GM12878 (cell line): ENCODE data around the gene ASB3. TPM values are rescaled to one million over a fixed set of nuclear protein-coding genes. Genes with fewer than 3 reads are reported as not detected.

Experiments
- ATAC-seq: fragments of 200-7000 bp; cut with Tn5 transposase; 3 replicates; pipeline ENCODE4 v1.9.1; 2020; ENCODE audit warnings: mild to moderate bottlenecking, moderate library complexity
- BruUV-seq: library from RNA; stranded (reverse); fragments of 400-500 nt; replicated peaks from 2 replicates; lab custom pipeline; 2021; lab: Mats Ljungman, UMichigan
- CTCF ChIA-PET: fragments of 300-600 bp; sonication (Branson Sonifier 250); formaldehyde crosslinking; extraction: SDS; loops from one replicate; lab custom pipeline; 2021; ENCODE audit warnings: inconsistent platforms; lab: Yijun Ruan, JAX
- POLR2A ChIA-PET: fragments of 350-600 bp; formaldehyde crosslinking; extraction: SDS; loops from one replicate; lab custom pipeline; 2021; ENCODE audit warnings: inconsistent platforms; lab: Charles Lee
- RAD21 ChIA-PET: fragments of 300-600 bp; sonication (Branson Sonifier 250); formaldehyde crosslinking; loops from one replicate; lab custom pipeline; 2023; ENCODE audit warnings: antibody characterized with exemption; ENCODE audit not compliant: unreplicated experiment; lab: Charles Lee
- SMC1A ChIA-PET: fragments of 300-600 bp; sonication (Branson Sonifier 250); formaldehyde crosslinking; loops from one replicate; lab custom pipeline; 2023; ENCODE audit not compliant: unreplicated experiment, uncharacterized antibody; lab: Charles Lee
- DNase-seq: peaks from one replicate; pipeline ENCODE4 v3.0.0-alpha.2; 2011; ENCODE audit warnings: low read depth, low spot score
- FAIRE-seq: peaks from 3 replicates; lab custom pipeline; 2011; peaks lifted over from hg19 to GRCh38; lab: Jason Lieb, UNC
- H2AFZ ChIP-seq: 2 replicates; pipeline ENCODE4 v1.6.0; 2011; ENCODE audit warnings: low read depth, low read length, control low read depth; ENCODE audit not compliant: control insufficient read depth
- H3K27ac ChIP-seq: 2 replicates; pipeline ENCODE4 v1.5.1; 2011; ENCODE audit warnings: control low read depth; ENCODE audit not compliant: control insufficient read depth, insufficient read depth
- H3K27me3 ChIP-seq, 2 experiments: replicated peaks in 1 of 2; 2 replicates each; pipeline versions ENCODE4 v1.6.0 to v1.6.1; 2011; ENCODE audit warnings: low read length in 1 of 2; ENCODE audit not compliant: control insufficient read depth in 2 of 2, insufficient read depth in 2 of 2
- H3K36me3 ChIP-seq, 2 experiments: 2 replicates each; pipeline ENCODE4 v1.5.1; 2011; ENCODE audit warnings: low read length in 1 of 2; ENCODE audit not compliant: control insufficient read depth in 2 of 2, insufficient read depth in 2 of 2
- H3K4me1 ChIP-seq: 2 replicates; pipeline ENCODE4 v1.6.1; 2011; ENCODE audit warnings: mild to moderate bottlenecking, low read length, moderate library complexity, mixed read lengths; ENCODE audit not compliant: control insufficient read depth, insufficient read depth
- H3K4me2 ChIP-seq: 2 replicates; pipeline ENCODE4 v1.6.0; 2011; ENCODE audit warnings: control low read depth; ENCODE audit not compliant: control insufficient read depth, insufficient read depth
- H3K4me3 ChIP-seq: fragments of 200-600 bp; sonication (generic); 2 replicates; pipeline ENCODE4 v1.5.1; 2016
- H3K79me2 ChIP-seq: 2 replicates; pipeline ENCODE4 v1.6.0; 2011; ENCODE audit warnings: low read length; ENCODE audit not compliant: control insufficient read depth, insufficient read depth
- H3K9ac ChIP-seq: 2 replicates; pipeline ENCODE4 v1.8.0; 2011; ENCODE audit warnings: low read length, control low read depth, mixed read lengths; ENCODE audit not compliant: control insufficient read depth, insufficient read depth
- H3K9me3 ChIP-seq: replicated peaks from 3 replicates; pipeline ENCODE4 v1.5.1; 2011; ENCODE audit warnings: mild to moderate bottlenecking, low read length; ENCODE audit not compliant: control insufficient read depth, insufficient read depth
- H4K20me1 ChIP-seq: 2 replicates; pipeline ENCODE4 v1.6.0; 2011; ENCODE audit not compliant: control insufficient read depth, insufficient read depth
- E2F8 ChIP-seq: fragments of 450-650 bp; IDR thresholded peaks from 2 replicates; pipeline ENCODE4 v1.6.1; 2018; ENCODE audit warnings: mild to moderate bottlenecking, low read depth, moderate library complexity; ENCODE audit not compliant: partially characterized antibody
- EGR1 ChIP-seq, 2 experiments: IDR thresholded peaks; 1 replicate in 1 of 2; 2 replicates in 1 of 2; pipeline ENCODE4 v1.6.1; 2011 to 2012; ENCODE audit warnings: low read depth in 2 of 2, low read length in 2 of 2, borderline replicate concordance in 1 of 2, mild to moderate bottlenecking in 1 of 2, moderate library complexity in 1 of 2
- GATAD2B ChIP-seq: fragments of 450-650 bp; conservative IDR thresholded peaks from 2 replicates; pipeline ENCODE4 v1.6.1; 2017; ENCODE audit warnings: low read depth, mild to moderate bottlenecking, moderate library complexity
- HDGF ChIP-seq: fragments of 450-650 bp; IDR thresholded peaks from 2 replicates; pipeline ENCODE4 v1.6.1; 2016; ENCODE audit warnings: antibody characterized with exemption
- NKRF ChIP-seq: fragments of 450-650 bp; conservative IDR thresholded peaks from 2 replicates; pipeline ENCODE4 v1.6.1; 2017; ENCODE audit warnings: mild to moderate bottlenecking, moderate library complexity
- NR2C2 ChIP-seq: IDR thresholded peaks from 2 replicates; pipeline ENCODE4 v1.6.1; 2011; ENCODE audit warnings: borderline replicate concordance, low read depth; ENCODE audit not compliant: control insufficient read depth, insufficient read length
- PML ChIP-seq: IDR thresholded peaks from 2 replicates; pipeline ENCODE4 v1.6.1; 2012; ENCODE audit warnings: low read length, inconsistent platforms
- SIN3A ChIP-seq: IDR thresholded peaks from 2 replicates; pipeline ENCODE4 v1.6.1; 2012; ENCODE audit warnings: low read depth, low read length, improper control_type of control experiment
- SMAD5 ChIP-seq: IDR thresholded peaks from 2 replicates; pipeline ENCODE4 v1.6.1; 2016; ENCODE audit warnings: antibody characterized with exemption, low read depth
- SMC3 ChIP-seq: IDR thresholded peaks from 2 replicates; pipeline ENCODE4 v1.6.1; 2011; ENCODE audit warnings: low read length, improper control_type of control experiment, borderline replicate concordance
- SREBF1 ChIP-seq: IDR thresholded peaks from 2 replicates; pipeline ENCODE4 v1.6.1; 2012; ENCODE audit warnings: mild to moderate bottlenecking, low read length
- STAT3 ChIP-seq: IDR thresholded peaks from 2 replicates; pipeline ENCODE4 v1.6.1; 2011; ENCODE audit warnings: low read depth, low read length, improper control_type of control experiment
- TARDBP ChIP-seq: IDR thresholded peaks from 2 replicates; pipeline ENCODE4 v1.6.1; 2016; ENCODE audit warnings: borderline replicate concordance
- YY1 ChIP-seq: IDR thresholded peaks from 2 replicates; pipeline ENCODE4 v1.6.1; 2011; ENCODE audit warnings: low read depth, mild to moderate bottlenecking, low read length
- ZNF217 ChIP-seq: fragments of 450-650 bp; IDR thresholded peaks from 2 replicates; pipeline ENCODE4 v1.6.1; 2017; ENCODE audit warnings: antibody characterized with exemption, mild to moderate bottlenecking
- ZNF622 ChIP-seq: fragments of 450-650 bp; IDR thresholded peaks from 2 replicates; pipeline ENCODE4 v1.6.1; 2017; ENCODE audit warnings: mild to moderate bottlenecking, inconsistent platforms
- WGBS: methylation state at CpG from one replicate; pipeline ENCODE4 v1.1.6; 2016; ENCODE audit warnings: low lambda C conversion rate; ENCODE audit not compliant: insufficient replicate concordance, insufficient coverage; ENCODE audit errors: missing lambda C conversion rate; 5-methylcytosine and 5-hydroxymethylcytosine counted together
- in situ Hi-C: fragments of 300-500 bp; cut with MboI; formaldehyde crosslinking; loops from 9 replicates; pipeline ENCODE4 v1.14.3; 2018; ENCODE audit warnings: mixed read lengths
- intact Hi-C: fragments of 100-400 bp; cut with micrococcal nuclease; formaldehyde crosslinking; loops from one replicate; pipeline ENCODE4 v1.14.2; 2022; ENCODE audit not compliant: unreplicated experiment
- polyA plus RNA-seq, 11 experiments: library from polyadenylated mRNA; depleted of rRNA in 4 of 11; unstranded in 6 of 11; stranded (reverse) in 5 of 11; fragments of >200 nt; fragmentation: Nextera tagmentation in 4 of 11; fragmentation: Illumina TruSeq in 1 of 11; extraction: Ambion mirVana in 4 of 11; extraction: Trizol in 1 of 11; gene quantifications; 1 replicate in 1 of 11; 2 replicates in 10 of 11; pipeline versions ENCODE4 v1.2.1 to v1.2.3, GENCODE V29; 2011 to 2016; ENCODE audit warnings: inconsistent platforms in 2 of 11, missing spikeins in 2 of 11, low read depth in 1 of 11
- total RNA-seq, 4 experiments: library from RNA; depleted of rRNA in 3 of 4; stranded (reverse); fragments of >200 nt in 3 of 4; fragmentation: Illumina TruSeq in 1 of 4; extraction: Trizol in 1 of 4; gene quantifications; 2 replicates each; pipeline versions ENCODE4 v1.2.1 to v1.2.3, GENCODE V29; 2013 to 2021
- TF ChIP-seq, protein P1 (sequence below): fragments of 150-350 bp; IDR thresholded peaks from 2 replicates; pipeline ENCODE4 v1.6.1; 2016; ENCODE audit warnings: low read depth, low read length

ASB3 gene
- total and polyA plus RNA-seq, 10 of the 15 experiments (the other 5 are each of a cell fraction or from before 2014, with no cell fraction given), result 16.4 to 30.9 (median 22.6) TPM

GRCh38 chr2:53701221-53701620 lies 85.5 kb downstream of the ASB3 start:
- Histone ChIP-seq H3K27me3 (no peaks in the 10 kb centered on the region), H2AFZ (no peak overlapping the region), H3K4me2 (no peak overlapping the region), H4K20me1 (no peaks in the 10 kb centered on the region), H3K4me3 (no peak overlapping the region), H3K79me2 (no peaks in the 10 kb centered on the region), H3K9ac (no peak overlapping the region), H3K9me3 (no peaks in the 10 kb centered on the region), H3K36me3 (peaks cover 0 to 4% of the 10 kb centered on the region in 2 experiments; a peak in 1 of 4 replicates), H3K27ac (no peak overlapping the region), H3K4me1 (no peaks in the 10 kb centered on the region)
- ChIA-PET SMC1A (no interaction called here), CTCF (interaction anchor here (0.6 kb wide), 1 partner anchor 19 kb away, joined by 3 read pairs; no protein-coding TSS in a partner anchor), POLR2A (no interaction called here), RAD21 (no interaction called here)
- intact Hi-C loops, result no loop called here
- BruUV-seq, result no TSS peak
- FAIRE-seq, result no peak
- no peak for ATAC-seq
- 100% methylated on average over 2 of the region's 2 CpGs for WGBS
- in situ Hi-C loops, result no loop called here
- DNase-seq, result no peak
- TF ChIP-seq STAT3 (no peak), SMAD5 (no peak), SIN3A (no peak), ZNF217 (no peak), E2F8 (no peak), SREBF1 (no peak), HDGF (no peak), SMC3 (no peak), YY1 (no peak), TARDBP (no peak), PML (no peak), NR2C2 (no peak), ZNF622 (no peak), NKRF (no peak), EGR1 (IDR thresholded peaks at IDR 0.05; ENCODE audit: borderline replicate concordance in 1 of 2, low read depth in 2 of 2, low read length in 2 of 2) (no peak), GATAD2B (no peak)
- TF ChIP-seq, protein P1, sequence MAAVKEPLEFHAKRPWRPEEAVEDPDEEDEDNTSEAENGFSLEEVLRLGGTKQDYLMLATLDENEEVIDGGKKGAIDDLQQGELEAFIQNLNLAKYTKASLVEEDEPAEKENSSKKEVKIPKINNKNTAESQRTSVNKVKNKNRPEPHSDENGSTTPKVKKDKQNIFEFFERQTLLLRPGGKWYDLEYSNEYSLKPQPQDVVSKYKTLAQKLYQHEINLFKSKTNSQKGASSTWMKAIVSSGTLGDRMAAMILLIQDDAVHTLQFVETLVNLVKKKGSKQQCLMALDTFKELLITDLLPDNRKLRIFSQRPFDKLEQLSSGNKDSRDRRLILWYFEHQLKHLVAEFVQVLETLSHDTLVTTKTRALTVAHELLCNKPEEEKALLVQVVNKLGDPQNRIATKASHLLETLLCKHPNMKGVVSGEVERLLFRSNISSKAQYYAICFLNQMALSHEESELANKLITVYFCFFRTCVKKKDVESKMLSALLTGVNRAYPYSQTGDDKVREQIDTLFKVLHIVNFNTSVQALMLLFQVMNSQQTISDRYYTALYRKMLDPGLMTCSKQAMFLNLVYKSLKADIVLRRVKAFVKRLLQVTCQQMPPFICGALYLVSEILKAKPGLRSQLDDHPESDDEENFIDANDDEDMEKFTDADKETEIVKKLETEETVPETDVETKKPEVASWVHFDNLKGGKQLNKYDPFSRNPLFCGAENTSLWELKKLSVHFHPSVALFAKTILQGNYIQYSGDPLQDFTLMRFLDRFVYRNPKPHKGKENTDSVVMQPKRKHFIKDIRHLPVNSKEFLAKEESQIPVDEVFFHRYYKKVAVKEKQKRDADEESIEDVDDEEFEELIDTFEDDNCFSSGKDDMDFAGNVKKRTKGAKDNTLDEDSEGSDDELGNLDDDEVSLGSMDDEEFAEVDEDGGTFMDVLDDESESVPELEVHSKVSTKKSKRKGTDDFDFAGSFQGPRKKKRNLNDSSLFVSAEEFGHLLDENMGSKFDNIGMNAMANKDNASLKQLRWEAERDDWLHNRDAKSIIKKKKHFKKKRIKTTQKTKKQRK, result no peak
